ENCODE results near the gene NSMF.

- TF ChIP-seq POLR2AphosphoS5 (IDR thresholded peaks at IDR 0.05; ENCODE audit: insufficient read depth, low read depth, low read length) (no peak), POLR2A (IDR thresholded peaks at IDR 0.05; ENCODE audit: low read depth, low read length) (no peak), EZH2 (IDR thresholded peaks at IDR 0.05; ENCODE audit: borderline replicate concordance, low read depth, low read length, severe bottlenecking) (no peak)
- TF ChIP-seq, protein P1, sequence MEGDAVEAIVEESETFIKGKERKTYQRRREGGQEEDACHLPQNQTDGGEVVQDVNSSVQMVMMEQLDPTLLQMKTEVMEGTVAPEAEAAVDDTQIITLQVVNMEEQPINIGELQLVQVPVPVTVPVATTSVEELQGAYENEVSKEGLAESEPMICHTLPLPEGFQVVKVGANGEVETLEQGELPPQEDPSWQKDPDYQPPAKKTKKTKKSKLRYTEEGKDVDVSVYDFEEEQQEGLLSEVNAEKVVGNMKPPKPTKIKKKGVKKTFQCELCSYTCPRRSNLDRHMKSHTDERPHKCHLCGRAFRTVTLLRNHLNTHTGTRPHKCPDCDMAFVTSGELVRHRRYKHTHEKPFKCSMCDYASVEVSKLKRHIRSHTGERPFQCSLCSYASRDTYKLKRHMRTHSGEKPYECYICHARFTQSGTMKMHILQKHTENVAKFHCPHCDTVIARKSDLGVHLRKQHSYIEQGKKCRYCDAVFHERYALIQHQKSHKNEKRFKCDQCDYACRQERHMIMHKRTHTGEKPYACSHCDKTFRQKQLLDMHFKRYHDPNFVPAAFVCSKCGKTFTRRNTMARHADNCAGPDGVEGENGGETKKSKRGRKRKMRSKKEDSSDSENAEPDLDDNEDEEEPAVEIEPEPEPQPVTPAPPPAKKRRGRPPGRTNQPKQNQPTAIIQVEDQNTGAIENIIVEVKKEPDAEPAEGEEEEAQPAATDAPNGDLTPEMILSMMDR (IDR thresholded peaks at IDR 0.05; ENCODE audit: extremely low read depth in 1 of 2, insufficient read depth in 1 of 2, low read depth in 1 of 2, low read length in 2 of 2) = no peak
Observed at GRCh38 chr9:137452761-137453642, 6.1 kb downstream of the NSMF start.
